Neural progenitor cell (in vitro differentiated cells): ENCODE data around the gene OR2A25.

ENCODE experiments used
- CTCF ChIP-seq: fragments of 200-600 bp; sonication (generic); IDR thresholded peaks from 2 replicates; pipeline ENCODE4 v1.5.1; 2017; ENCODE audit warnings: antibody characterized with exemption, mild to moderate bottlenecking
- EZH2 ChIP-seq: fragments of 200-600 bp; sonication (generic); IDR thresholded peaks from 2 replicates; pipeline ENCODE4 v1.6.1; 2017; ENCODE audit warnings: antibody characterized with exemption, mild to moderate bottlenecking, moderate library complexity

- TF ChIP-seq CTCF = no peak
- no peak for TF ChIP-seq EZH2
Measured at GRCh38 chr7:144105211-144105610, 35.6 kb downstream of the OR2A25 start.
